ENCODE measurements around the gene LRRFIP1. TPM values are rescaled to one million over a fixed set of nuclear protein-coding genes. Genes with fewer than 3 reads are reported as not detected.
"Not testable (repeated sequence)": the region's sequence is repeated elsewhere in the genome, so short reads cannot be mapped to it uniquely, and the experiment has no call there.

LRRFIP1 gene
- polyA plus RNA-seq, 1 of the 3 experiments (the other 2 are of a cell fraction), result 47.3 TPM

DNA sequence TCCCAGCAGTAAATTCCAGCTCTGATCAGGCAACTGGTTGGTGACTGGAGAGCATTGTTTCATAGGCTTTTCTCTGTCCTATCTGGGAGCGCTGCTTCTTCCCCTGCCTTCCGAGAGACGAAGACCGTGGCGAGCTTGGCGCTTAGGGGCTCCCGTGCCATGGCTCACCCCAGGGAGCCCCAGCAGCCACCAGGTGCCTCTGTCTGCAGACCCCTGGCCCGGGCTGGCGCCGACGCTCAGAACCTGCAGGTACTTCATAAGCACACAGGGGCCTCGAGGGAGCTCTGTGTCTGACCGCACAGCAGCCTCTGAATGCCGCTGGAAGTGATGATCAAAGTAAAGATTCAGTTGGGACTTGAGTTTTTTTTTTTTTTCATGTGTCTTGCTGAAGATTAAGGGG, 152.1 kb downstream of the LRRFIP1 start:
- Histone ChIP-seq H2AFZ (ENCODE audit: low read depth) (no peak overlapping the region), H3K36me3 (replicated peaks in 1 of 2; ENCODE audit: control insufficient read depth in 1 of 2, insufficient read depth in 2 of 2, low read length in 1 of 2) (peaks cover 56 to 73% of the 10 kb centered on the region in 2 experiments), H3K4me3 (ENCODE audit: low read depth in 2 of 2, low read length in 1 of 2) (no peak overlapping the region), H3K9ac (no peak overlapping the region), H3K27me3 (ENCODE audit: insufficient read depth) (no peaks in the 10 kb centered on the region), H3K4me1 (ENCODE audit: control insufficient read depth in 1 of 2, insufficient read depth in 2 of 2, low read depth in 1 of 2, low read length in 1 of 2) (no peaks in the 10 kb centered on the region), H3K27ac (ENCODE audit: low read depth in 2 of 2, low read length in 1 of 2) (no peak overlapping the region), H3K9me3 (no peaks in the 10 kb centered on the region), H3K4me2 (no peak overlapping the region), H3F3A (replicated peaks; ENCODE audit: insufficient read depth) (no peaks in the 10 kb centered on the region), H3K9me2 (no peaks in the 10 kb centered on the region), H4K20me1 (ENCODE audit: insufficient read depth) (no peaks in the 10 kb centered on the region), H3K79me2 (ENCODE audit: insufficient read depth) (no peaks in the 10 kb centered on the region)
- ChIA-PET POLR2A (no interaction called here), CTCF (interaction anchor here (1.4 to 1.8 kb wide), 4 partner anchors 15 to 106 kb away, joined by 3 to 6 read pairs (median 3); no protein-coding TSS in a partner anchor)
- WGBS (ENCODE audit: low lambda C conversion rate), result 97% methylated on average over 10 of the region's 14 CpGs
- no peak for TF ChIP-seq TAF1 (IDR thresholded peaks at IDR 0.05; ENCODE audit: borderline replicate concordance, low read depth, low read length)
- TF ChIP-seq FOXM1 (IDR thresholded peaks at IDR 0.05; ENCODE audit: low read depth), result no peak
- TF ChIP-seq IRF3 (IDR thresholded peaks at IDR 0.05; ENCODE audit: low read depth, low read length), result no peak
- no peak for TF ChIP-seq EP300 (IDR thresholded peaks at IDR 0.05; ENCODE audit: borderline replicate concordance in 1 of 2, low read depth in 1 of 2, low read length in 1 of 2)
- DNase-seq, result no peak

DNA sequence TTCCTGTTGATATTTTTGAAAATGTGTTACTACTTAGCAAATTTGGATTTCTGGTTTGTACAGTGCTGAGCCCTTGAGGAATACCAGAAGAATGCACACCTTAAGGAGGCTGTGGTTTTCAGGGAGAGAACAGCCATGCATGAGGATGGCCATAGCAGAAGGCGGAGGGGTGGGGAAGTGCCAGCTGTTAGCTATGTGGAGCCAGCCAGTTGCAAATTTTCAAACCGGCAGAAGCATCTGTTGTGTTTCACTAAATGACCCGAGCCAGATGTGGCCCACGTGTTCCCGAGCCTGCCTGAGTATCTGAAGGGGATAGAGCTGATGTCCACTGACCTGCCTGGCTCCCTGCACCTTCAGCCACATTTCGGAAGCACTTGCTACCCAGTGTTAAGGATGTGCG, 154.8 kb downstream of the LRRFIP1 start:
- Histone ChIP-seq H3K4me2 (no peak overlapping the region), H3K27ac (ENCODE audit: low read depth in 2 of 2, low read length in 1 of 2) (no peak overlapping the region; a peak in 1 of 4 replicates), H4K20me1 (ENCODE audit: insufficient read depth) (no peaks in the 10 kb centered on the region), H3K36me3 (replicated peaks in 1 of 2; ENCODE audit: control insufficient read depth in 1 of 2, insufficient read depth in 2 of 2, low read length in 1 of 2) (peaks cover 47 to 66% of the 10 kb centered on the region in 2 experiments), H3F3A (replicated peaks; ENCODE audit: insufficient read depth) (no peaks in the 10 kb centered on the region), H3K9me2 (no peaks in the 10 kb centered on the region), H3K79me2 (ENCODE audit: insufficient read depth) (no peaks in the 10 kb centered on the region), H3K9ac (no peak overlapping the region), H2AFZ (ENCODE audit: low read depth) (no peak overlapping the region), H3K4me3 (ENCODE audit: low read depth in 2 of 2, low read length in 1 of 2) (no peak overlapping the region), H3K9me3 (peaks cover 13% of the 10 kb centered on the region; the same call in 1 of the 2 replicates), H3K27me3 (ENCODE audit: insufficient read depth) (no peaks in the 10 kb centered on the region), H3K4me1 (ENCODE audit: control insufficient read depth in 1 of 2, insufficient read depth in 2 of 2, low read depth in 1 of 2, low read length in 1 of 2) (no peaks in the 10 kb centered on the region)
- CTCF ChIA-PET, result interaction anchor here (0.9 to 2.7 kb wide), 3 partner anchors 8 to 108 kb away, joined by 3 to 9 read pairs (median 5); no protein-coding TSS in a partner anchor
- no peak for DNase-seq
- WGBS (ENCODE audit: low lambda C conversion rate), result 75% methylated on average over 5 of the region's 7 CpGs
- TF ChIP-seq RAD21 (IDR thresholded peaks at IDR 0.05; ENCODE audit: low read length) (no peak), CTCF (IDR thresholded peaks at IDR 0.05) (no peak), MXI1 (IDR thresholded peaks at IDR 0.05; ENCODE audit: low read depth, low read length) (no peak), FOXM1 (IDR thresholded peaks at IDR 0.05; ENCODE audit: low read depth) (no peak), TAF1 (IDR thresholded peaks at IDR 0.05; ENCODE audit: borderline replicate concordance, low read depth, low read length) (no peak), CHD2 (IDR thresholded peaks at IDR 0.05; ENCODE audit: low read length, partially characterized antibody) (no peak), YY1 (IDR thresholded peaks at IDR 0.05; ENCODE audit: low read depth) (no peak), EZH2phosphoT487 (IDR thresholded peaks at IDR 0.05; ENCODE audit: borderline replicate concordance, low read depth) (no peak)
- TF ChIP-seq, protein P1, sequence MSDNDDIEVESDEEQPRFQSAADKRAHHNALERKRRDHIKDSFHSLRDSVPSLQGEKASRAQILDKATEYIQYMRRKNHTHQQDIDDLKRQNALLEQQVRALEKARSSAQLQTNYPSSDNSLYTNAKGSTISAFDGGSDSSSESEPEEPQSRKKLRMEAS (IDR thresholded peaks at IDR 0.05; ENCODE audit: low read depth), result no peak
- TF ChIP-seq, protein P2, sequence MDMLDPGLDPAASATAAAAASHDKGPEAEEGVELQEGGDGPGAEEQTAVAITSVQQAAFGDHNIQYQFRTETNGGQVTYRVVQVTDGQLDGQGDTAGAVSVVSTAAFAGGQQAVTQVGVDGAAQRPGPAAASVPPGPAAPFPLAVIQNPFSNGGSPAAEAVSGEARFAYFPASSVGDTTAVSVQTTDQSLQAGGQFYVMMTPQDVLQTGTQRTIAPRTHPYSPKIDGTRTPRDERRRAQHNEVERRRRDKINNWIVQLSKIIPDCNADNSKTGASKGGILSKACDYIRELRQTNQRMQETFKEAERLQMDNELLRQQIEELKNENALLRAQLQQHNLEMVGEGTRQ (IDR thresholded peaks at IDR 0.05; ENCODE audit: borderline replicate concordance, low read depth, low read length), result no peak
- POLR2A ChIA-PET, result no interaction called here

GRCh38 chr2:237783678-237784077, 156.3 kb downstream of the LRRFIP1 start:
- peaks cover 35 to 66% of the 10 kb centered on the region in 2 experiments for H3K36me3 ChIP-seq (replicated peaks in 1 of 2; ENCODE audit: control insufficient read depth in 1 of 2, insufficient read depth in 2 of 2, low read length in 1 of 2)
- over 99% methylated on average over 4 of the region's 5 CpGs for WGBS (ENCODE audit: low lambda C conversion rate)
- H3K4me3 ChIP-seq (ENCODE audit: low read depth in 2 of 2, low read length in 1 of 2); H3K27ac ChIP-seq (ENCODE audit: low read depth in 2 of 2, low read length in 1 of 2); H3K79me2 ChIP-seq (ENCODE audit: insufficient read depth); H4K20me1 ChIP-seq (ENCODE audit: insufficient read depth); H2AFZ ChIP-seq (ENCODE audit: low read depth); H3K4me1 ChIP-seq (ENCODE audit: control insufficient read depth in 1 of 2, insufficient read depth in 2 of 2, low read depth in 1 of 2, low read length in 1 of 2); H3K9me2 ChIP-seq; H3K4me2 ChIP-seq; H3K9ac ChIP-seq; H3K27me3 ChIP-seq (ENCODE audit: insufficient read depth); POLR2A ChIA-PET; DNase-seq: not testable (repeated sequence)
- CTCF ChIA-PET, result interaction anchor here (1.5 to 2.7 kb wide), 2 partner anchors 10 to 110 kb away, joined by 5 to 9 read pairs; no protein-coding TSS in a partner anchor
- H3K9me3 ChIP-seq, result peaks cover 27% of the 10 kb centered on the region
- H3F3A ChIP-seq (replicated peaks; ENCODE audit: insufficient read depth), result peaks cover 11% of the 10 kb centered on the region

Measured in SK-N-SH (cell line).